Measurements from ENCODE around the gene DIO3. TPM values are rescaled to one million over a fixed set of nuclear protein-coding genes. Genes with fewer than 3 reads are reported as not detected.

The DIO3 gene
- total and polyA plus RNA-seq, 2 donors (not counting 1 experiment from before 2014, with no cell fraction given): not detected

Other genes starting within 250 kb of the DIO3 start
- 330 and 337 TPM in 2 replicates for gene PPP2R5C, start 200.2 kb downstream of the DIO3 start, total RNA-seq
- gene PPP2R5C, start 200.2 kb downstream of the DIO3 start, polyA plus RNA-seq: 91.7 and 113 TPM in 2 replicates